GM18907 (cell line): ENCODE data around the gene POLRMT.
"Not testable (repeated sequence)": the region's sequence is repeated elsewhere in the genome, so short reads cannot be mapped to it uniquely, and the experiment has no call there.

ENCODE experiments used
- ATAC-seq: cut with Tn5 transposase; IDR thresholded peaks from one replicate; pipeline ENCODE4 v1.9.1; 2021; ENCODE audit warnings: mild to moderate bottlenecking, moderate library complexity; ENCODE audit not compliant: unreplicated experiment

Gene POLRMT

DNA sequence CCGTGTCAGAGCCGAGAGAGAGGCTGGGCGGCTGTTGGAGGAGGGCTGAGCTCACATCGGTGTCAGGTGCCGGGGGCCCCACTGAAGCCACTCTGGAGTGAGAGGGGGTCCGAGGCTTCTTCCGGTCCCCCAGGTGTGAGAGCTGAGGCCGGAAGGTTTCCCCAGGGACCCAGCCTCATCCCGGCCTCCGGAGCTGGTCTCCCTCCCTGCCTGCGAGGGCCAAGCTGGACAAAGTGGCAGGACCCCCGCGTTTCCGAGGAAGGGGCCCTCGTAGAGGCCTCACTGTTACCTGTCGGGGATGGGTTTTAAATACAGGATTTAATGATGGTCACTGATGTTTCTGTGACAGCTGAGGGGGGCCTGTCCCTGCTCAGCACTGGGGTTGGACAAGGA is 37.1 kb downstream of the POLRMT start:
- no peak for ATAC-seq

DNA sequence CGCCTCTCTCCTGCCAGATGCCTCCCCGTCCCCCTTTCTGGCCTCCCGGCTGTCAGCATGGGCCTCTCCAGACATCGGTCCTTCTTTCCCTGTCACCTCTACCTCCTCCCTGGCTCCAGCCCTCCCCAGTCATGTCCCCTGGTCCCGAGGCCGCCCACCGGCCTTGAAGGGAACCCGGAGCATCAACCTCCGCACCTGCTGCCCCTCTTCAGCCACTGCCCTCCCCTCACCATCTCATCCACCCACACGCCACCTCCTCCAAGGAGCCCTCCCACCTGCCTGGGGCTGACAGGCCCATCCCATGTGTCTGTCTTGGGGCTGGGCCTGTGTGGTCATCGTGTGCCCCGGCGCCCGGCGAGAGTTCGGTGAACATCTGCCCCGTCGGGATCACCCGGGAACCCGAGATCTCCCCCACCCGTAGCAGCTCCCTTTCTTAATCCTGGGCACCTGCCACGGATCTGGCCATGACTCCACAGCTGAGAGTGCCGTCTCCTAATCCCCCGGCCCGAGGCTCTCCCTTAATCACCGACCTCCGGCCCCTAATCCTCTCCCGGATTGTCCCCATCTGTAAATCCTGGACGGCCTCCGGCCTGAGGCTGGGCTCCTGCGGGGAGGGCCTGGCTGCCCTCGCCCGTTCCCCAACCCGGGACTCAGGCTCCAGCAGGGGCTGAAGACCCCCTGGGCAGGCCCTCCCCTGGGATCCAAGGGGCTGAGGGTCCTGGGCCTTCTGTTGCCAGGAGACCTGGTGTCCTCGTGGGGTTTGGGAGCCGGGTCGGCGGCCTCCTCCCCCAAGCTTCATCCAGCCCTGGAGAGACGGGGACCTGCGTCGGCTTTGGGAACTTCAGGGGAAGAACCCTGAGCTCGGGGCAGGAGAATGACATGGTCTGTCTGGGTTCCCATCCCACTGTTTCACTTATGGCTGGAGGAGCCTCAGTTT is 37.7 kb downstream of the POLRMT start:
- ATAC-seq: no peak

DNA sequence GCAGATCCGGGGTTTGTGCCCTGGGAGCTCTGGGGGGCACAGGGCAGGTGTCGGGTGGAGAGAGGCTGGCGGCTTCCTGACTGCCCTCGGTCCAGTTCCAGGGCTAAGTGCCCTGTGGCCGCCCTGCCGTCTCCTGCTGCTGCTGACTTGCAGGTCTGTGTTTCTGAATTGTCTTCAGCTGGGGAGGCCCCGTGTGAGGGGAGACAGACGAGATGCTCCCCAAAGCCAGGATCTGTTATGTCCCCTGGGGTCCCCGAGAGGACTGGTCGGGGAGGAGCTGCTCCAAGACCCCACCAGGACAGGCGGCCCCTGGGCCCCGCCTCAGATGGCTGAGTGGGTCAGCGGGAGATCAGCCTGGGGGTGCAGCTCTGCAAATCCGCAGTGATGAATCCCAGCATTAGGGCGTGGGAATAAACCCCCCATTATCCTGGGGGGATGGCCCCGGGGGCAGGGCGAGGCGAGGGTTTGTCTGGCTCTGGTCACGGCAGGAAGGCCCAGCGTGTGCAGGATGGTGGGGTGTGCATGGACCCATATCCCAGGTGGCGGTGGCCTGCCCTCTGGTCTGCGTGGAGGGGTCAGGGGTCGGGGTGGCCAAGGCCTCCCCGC is 39.0 kb downstream of the POLRMT start:
- no peak for ATAC-seq

DNA sequence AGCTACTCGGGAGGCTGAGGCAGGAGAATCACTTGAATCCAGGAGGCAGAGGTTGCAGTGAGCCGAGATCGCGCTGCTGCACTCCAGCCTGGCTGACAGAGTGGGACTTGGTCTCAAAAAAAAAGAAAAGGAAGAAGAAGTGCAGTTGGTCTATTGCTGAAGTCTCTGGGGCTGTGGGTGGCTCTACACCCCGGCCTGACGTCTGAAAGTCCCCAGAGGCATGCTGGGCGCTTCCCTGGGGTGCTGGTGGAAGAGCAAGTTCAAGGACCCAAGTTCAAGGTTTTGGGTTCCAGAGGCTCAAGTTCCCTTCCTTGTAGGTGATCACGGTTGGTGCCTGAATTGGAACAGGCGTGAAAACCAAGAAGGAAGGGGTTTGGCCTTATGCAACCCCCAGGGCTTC is 39.8 kb downstream of the POLRMT start:
- ATAC-seq: no peak

DNA sequence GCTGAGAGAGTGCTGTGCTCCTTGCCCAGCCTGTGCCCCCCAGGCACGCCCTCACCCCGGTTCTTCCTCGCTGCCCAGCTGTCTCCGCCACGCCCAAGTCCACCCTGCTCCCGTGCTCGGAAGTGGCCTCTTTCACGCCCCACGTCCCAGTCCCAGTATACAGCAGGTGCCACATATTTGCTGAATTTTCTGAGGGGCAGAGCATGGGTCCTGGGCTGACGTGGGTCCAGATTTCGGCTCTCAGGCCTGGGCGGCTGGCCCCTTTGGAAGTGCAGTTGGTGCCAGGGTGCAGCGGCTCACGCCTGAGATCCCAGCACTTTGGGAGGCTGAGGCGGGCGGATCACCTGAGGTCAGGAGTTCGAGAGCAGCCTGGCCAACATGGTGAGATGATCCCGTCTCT is 40.3 kb downstream of the POLRMT start:
- ATAC-seq: no peak

DNA sequence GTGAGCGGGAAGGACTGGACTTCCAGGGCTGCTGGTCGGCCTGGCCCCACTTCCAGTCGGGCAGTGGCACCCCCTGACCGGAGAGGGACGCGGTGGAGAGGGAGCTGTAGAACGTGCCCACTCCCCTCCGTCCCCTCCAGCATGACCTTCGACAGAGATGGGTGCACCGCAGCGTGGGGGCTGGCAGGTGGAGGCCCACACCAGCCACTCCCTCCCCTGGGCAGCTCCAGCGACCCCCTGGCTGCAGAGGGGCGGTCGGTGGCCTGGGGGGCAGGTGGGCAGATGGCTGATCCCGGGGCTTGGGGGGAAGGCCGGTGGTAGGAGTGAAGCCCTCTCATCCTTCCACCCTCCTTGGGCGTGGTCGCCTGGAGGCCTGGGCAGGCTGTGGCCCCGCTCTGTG is 41.2 kb downstream of the POLRMT start:
- no peak for ATAC-seq

DNA sequence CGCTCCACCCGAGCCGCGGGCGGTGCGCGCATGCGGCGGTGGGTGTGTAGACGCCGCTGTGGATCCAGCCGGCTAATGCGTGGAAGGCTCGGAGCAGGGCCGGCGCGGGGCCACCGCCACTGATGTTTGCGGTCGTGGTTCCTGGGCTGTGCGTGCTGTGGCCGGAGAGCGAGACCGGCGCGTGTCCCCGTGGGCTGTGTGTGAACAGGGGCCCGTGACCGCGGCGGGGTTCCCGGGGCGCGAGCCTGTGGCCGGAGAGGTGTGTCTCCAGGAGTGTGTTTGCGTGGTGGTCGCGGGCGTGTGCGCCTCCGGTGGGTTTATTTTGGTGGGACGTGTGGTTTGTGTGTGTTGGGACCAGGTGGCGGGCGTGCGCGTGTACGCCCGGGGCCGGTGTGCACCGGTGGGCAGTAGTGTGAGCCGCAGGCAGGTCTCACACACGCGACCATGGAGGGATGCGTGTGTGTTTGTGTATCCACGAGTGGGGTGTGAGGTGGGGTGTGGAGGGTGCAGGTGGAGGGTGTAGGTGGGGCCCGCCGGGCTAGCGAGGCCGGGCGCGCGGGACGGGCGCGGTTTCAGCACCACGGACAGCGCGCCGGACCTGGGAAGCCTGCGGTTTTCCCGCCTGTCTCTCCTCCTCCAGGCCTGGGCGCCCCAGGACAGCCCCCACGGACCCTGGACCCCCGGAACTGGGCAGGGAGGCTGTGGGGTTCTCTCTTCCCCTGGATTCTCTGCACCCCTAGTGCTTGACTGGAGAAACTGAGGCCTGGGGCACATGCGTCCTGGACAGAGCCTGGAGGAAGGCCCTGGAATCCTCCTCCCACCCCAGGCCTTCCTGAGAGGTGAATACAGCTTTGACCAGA is 42.0 kb downstream of the POLRMT start:
- ATAC-seq: no peak

DNA sequence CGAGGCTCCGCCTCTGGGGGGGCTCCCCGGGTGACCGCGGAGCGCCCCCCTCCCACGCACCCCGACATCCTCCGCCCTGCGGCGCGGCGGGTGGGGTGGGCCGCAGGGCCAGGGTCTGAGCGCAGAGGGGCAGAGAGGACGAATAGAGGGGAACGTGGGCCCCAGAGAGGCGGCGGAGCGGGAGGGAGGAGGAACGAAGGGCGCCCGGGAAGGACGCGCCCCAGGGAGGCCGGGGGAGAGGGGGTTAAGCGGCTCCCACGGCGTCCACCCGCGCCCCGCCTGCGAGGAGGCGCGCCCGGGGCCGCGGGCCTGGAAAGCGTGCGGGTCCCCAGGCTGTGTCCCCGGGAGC is 42.6 kb downstream of the POLRMT start:
- ATAC-seq: no peak

DNA sequence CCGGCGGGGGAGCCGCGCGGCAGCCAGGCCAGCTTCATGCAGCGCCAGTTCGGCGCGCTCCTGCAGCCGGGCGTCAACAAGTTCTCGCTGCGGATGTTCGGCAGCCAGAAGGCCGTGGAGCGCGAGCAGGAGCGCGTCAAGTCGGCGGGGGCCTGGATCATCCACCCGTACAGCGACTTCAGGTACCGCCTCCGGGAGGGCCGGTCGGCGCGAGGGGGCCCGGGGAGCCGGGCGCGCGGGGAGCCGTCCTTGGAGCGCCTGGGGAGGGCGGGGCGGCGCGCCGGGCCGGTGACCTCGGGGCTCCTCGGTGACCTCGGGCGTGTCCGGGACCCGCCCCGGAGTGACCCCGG is 43.0 kb downstream of the POLRMT start:
- no peak for ATAC-seq

DNA sequence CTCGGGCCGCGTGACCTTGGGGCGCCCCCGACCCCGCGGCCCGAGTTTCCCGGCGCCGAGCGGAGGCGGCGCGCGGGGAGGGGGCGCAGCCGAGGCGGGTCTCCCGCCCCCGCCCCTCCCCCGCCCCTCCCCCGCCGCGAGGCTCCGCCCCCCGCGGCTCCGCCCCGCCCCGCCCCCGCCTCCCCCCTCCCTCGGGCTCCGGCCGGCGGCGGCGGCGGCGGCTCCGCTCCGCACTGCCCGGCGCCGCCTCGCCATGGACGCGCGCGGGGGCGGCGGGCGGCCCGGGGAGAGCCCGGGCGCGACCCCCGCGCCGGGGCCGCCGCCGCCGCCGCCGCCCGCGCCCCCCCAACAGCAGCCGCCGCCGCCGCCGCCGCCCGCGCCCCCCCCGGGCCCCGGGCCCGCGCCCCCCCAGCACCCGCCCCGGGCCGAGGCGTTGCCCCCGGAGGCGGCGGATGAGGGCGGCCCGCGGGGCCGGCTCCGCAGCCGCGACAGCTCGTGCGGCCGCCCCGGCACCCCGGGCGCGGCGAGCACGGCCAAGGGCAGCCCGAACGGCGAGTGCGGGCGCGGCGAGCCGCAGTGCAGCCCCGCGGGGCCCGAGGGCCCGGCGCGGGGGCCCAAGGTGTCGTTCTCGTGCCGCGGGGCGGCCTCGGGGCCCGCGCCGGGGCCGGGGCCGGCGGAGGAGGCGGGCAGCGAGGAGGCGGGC is 43.5 kb downstream of the POLRMT start, which contains the start of gene HCN2:
HCN2 (plus strand) TSS at position 189 of the 703 bp plus-strand sequence; CDS start at position 254, 65 bp downstream.
- ATAC-seq: no peak

DNA sequence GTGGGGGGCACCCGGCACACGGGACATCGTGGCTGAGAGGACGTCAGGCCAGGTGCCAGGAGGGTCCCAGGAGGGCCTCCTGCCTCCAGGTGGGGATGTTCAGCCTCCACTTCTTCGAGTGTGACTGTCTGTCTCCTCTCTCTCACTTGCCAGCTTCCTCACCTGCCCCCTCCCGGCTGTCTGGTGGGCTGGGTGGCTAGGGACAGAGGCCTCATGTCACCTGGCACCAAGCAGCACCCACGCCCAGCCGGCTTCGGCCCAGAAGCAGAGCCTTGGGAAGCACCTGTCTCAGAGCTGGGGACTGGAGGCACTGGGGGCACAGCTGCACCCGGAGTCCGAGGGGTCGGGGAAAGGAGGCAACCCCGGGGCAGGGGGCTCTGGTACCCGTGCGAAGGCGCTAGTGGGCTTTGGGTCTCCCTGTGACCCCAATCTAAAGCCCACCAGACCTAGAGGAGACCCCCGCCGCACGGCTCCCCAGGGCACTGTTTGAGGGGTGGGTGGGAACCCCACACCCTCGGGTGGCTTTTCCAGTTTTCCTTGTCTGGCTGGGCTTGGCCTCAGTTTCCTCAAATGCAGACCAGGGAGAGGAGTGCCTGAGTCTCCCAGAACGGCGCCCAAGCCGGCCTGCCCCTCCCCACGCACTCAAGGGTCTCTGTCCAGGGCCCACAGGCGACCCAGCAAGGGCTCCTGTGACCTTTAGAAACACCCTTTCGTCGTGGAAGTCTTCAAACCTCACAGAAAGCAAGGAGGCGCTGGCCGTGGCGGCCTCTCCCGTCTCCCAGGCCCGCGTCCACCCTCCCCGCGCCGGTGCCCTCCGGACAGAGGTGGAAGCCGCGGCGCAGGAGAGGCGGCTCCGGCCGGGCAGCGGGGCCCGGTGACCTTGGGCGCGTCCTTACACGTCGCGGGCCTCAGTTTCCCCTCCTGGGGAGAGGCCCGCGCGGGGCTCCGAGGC is 44.3 kb downstream of the POLRMT start:
- ATAC-seq: no peak

DNA sequence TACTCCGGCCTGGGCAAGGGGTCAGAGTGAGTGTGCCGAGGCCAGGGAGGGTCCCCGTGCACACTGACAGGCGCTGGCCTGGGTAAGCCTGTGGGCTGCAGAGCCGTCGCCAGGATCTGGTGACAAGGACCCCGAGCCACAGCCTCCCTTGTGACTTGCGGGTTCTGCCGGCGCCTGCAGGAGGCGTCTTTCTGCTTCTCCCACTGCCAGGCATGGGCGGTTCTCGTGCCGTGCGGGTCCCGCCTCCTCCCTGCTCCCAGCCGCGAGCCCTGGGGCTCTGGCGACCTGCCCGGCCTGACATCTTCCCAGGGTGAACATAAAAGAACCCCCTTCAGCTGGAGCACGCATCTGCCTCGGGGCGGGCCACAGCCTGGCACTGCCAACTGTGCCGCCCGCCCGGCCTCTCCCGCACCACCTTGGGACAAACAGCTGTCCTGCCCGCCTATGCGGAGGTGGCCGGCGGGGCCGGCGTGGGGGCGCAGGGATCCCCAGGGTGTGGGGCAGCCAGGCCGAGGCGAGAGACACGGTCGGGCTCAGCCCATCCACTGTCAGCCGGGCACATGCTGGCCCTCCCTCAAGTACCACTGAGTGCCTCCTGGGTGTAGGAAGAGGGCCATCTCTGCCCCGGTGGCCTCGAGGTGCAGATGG is 45.1 kb downstream of the POLRMT start:
- no peak for ATAC-seq

DNA sequence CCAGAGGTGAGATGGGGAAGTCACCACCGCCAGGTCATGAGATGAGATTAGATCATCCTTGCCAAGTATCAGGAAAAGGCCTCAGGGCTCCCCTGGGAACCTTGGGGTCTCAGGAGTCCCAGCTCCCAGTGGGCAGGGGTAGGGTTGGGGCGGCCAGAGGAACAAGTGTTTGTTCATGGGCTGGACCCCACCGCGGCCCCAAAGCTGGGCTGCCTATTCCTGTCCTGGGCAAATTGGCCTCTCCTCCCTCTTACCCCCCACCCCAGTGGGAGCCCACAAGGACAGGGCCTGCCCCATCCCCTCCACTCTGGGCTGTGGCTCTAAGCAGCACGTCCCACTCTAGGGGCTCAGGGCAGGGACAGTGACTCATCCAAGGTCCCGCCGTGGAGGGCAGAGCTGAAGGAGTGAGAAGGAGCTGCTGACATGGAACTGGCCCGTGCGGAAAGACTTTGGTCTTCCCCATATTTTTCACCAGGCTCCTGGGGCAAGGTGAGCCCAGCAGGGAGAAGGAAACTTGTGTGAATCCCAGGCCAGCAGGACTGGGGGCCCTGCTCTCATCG is 47.7 kb downstream of the POLRMT start:
- no peak for ATAC-seq

DNA sequence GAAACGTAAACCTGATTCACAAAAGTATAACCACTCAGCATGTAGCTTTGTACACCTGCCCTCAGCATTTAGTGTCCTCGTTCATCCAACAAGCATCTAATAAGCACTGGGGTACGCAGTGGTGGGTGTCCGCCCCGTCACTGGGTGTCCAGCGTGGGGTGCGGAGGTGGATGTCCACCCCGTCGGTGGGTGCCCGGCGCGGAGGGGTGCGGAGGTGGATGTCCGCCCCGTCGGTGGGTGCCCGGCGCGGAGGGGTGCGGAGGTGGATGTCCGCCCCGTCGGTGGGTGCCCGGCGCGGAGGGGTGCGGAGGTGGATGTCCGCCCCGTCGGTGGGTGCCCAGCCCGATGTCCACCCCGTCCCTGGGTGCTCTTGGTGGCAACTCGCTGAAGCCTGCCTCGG is 48.2 kb downstream of the POLRMT start:
- not testable (repeated sequence) for ATAC-seq

DNA sequence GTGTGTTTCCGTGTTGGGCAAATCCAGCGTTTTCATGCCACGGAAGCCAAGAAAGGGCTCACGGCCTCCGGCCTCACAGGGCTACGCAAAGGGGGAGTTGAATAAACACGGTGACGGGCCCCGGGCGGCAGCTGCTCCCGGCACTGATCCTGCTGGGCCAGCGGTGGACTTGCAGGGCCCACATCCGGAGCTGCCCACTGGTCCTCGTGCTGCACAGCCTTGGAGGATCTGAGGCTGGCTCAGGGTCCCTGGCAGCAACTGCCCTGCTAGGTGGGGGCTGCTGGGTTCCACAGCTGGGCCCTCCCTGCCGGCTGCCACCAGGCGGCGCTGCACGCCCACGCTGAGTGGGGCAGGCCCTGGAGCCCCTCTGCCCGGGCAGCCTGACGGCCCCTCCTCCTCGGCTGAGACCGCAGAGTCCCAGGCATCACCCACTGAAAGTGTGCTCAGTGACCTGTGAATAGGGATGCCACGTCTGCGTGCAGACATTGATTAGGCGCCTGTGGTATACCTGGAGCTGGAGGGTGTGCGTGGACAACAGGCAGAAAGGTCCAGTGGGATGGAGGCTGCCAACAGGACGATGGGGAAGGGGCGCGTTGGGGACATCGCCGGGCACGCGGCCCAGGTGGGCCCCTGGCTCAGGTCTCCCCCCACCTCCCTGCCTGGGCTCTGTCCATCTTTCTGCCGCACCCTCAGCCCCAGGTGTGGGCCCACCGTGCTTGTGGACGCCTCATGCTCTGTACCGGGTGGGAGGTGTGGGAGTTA is 48.9 kb downstream of the POLRMT start:
- ATAC-seq: no peak

DNA sequence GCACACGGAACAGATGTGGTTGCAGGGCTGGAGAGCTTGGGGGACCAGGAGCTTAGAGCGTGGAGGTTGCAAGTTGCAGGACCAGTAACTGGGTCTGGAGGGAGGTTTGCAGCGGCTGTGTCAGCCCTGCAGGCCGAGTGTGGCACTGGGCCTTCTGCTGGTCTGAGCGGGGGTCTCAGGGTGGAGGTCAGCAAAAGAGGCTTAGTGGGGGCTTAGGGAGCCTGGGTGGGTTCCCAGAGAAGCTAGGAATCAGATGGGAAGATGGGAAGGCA is 49.4 kb downstream of the POLRMT start:
- no peak for ATAC-seq

DNA sequence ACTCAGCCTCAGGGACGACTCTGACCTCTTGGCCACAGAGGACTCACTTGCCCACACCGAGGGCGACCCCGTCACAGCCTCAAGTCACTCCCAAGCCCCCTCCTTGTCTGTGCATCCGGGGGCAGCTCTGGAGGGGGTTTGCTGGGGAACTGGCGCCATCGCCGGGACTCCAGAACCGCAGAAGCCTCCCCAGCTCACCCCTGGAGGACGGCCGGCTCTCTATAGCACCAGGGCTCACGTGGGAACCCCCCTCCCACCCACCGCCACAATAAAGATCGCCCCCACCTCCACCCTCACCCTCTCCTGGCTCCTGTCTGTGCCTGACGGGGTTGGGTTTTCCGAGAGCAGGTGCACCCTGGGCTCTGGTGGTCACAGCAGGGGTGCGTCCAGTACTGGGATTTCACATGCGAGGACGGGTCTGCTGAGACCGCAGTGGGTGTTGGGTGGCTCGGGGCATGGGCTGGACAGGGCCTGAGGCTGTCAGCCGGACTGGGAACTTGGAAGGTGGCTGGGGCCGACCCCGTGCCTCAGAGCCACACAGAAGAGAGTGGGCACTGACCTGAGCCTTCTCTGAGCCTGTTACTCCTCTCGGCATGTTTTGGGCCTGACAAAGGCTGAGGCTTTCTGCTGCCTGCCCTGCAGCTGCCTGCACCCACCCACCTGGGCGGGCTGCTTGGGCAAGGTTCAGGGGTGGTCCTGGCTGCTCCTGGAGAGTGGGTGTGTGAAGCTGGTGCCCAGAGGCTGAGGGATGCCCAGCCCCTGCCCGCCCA is 50.0 kb downstream of the POLRMT start:
- no peak for ATAC-seq
